GM12864 (cell line): ENCODE measurements around the gene CENPV.
"Not testable (repeated sequence)": the region's sequence is repeated elsewhere in the genome, so short reads cannot be mapped to it uniquely, and the experiment has no call there.

ENCODE experiments used
- DNase-seq: peaks from one replicate; pipeline ENCODE4 v3.0.0-alpha.2; 2011; ENCODE audit warnings: low read depth
- H3K4me3 ChIP-seq: 2 replicates; pipeline ENCODE4 v1.5.1; 2011; ENCODE audit warnings: mild to moderate bottlenecking, low read depth, low read length, control low read depth
- CTCF ChIP-seq: IDR thresholded peaks from 2 replicates; pipeline ENCODE4 v1.5.1; 2011; ENCODE audit warnings: low read depth, mild to moderate bottlenecking, moderate library complexity, low read length, control low read depth, inconsistent platforms; ENCODE audit errors: missing control alignments

Gene CENPV

GRCh38 chr17:16298140-16298662, 55.1 kb downstream of the CENPV start:
- DNase-seq: no peak
- no peak for TF ChIP-seq CTCF
- no peak overlapping the region for H3K4me3 ChIP-seq

DNA sequence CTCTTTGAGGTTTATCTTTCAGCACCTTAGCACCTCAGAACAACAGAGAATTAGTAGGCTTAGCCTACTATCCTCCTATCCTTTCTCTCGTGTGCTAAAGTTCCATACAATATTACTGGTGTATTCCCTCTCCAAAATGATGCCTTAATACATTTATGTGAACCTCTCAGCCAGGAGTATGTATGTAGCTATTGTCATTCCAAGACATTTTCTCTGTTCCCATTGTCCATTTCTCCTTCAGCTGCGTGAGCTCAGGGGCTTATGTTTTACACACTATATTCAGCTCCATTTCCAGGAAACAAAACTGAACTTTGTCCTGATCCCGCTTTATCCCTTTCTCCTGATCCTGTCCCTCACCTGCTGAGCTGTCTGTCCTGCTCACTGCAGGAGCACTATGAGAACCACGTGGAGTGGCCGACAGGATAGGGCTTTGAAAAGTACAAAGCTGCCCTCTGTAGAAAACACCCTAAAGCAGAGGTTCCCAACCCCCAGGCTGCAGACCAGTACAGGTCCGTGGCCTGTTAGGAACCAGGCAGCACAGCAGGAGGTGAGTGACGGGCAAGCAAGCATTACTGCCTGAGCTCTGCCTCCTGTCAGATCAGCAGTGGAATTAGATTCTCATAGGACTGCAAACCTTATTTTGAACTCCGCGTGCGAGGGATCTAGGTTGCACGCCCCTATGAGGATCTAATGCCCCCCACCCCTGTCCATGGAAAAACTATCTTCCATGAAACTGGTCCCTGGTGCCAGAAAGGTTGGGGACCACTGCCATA, 55.7 kb downstream of the CENPV start:
- no peak for DNase-seq
- no peak overlapping the region for H3K4me3 ChIP-seq
- no peak for TF ChIP-seq CTCF

- not testable (repeated sequence) for H3K4me3 ChIP-seq
These were observed 57.2 kb downstream of the CENPV start for GRCh38 chr17:16296072-16296471.

DNA sequence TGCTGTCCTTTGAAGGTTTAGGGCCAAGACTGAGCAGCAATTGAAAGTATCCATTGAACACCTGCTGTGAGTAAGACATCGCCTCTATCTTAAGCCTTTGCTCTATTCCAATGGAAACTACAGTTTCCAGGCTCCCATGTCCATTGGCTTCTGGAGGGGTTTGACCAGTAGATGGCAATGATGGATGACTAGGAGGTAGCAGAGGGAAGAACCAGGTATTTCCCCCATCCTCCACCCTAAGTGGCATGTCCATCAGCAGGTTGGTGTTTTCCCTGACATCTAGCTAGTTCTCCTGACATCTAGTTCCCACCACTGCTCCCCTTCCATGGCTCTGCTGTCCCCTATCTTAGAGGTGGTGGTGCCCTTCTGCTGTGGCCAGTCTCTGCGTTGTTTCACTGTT, 58.7 kb downstream of the CENPV start:
- DNase-seq: no peak
- TF ChIP-seq CTCF: no peak
- H3K4me3 ChIP-seq: no peak overlapping the region

More at GRCh38 chr17:16296072-16296471, 57.2 kb downstream of the CENPV start:
- DNase-seq: not testable (repeated sequence)

DNA sequence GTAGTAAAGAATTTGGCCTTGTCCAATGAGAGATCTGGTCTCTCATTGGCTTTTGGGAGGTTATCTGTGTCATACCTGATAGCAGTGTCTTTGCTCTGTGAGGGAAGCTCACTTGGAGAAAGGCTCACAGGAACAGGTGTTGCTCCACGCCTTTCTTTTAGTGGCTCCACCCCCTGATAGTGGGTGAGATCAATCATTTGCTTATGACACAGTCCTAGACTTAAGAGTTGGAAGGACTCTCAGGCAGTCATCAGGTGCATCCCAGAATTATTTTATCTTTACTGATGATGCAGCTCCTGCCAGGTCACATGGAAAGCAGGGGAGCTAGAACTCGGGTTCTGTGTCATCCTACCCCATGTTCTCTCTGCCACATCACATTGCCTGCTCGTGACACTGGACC, 59.3 kb downstream of the CENPV start:
- no peak overlapping the region for H3K4me3 ChIP-seq
- no peak for DNase-seq
- no peak for TF ChIP-seq CTCF
